Measurements from ENCODE around the gene BHLHA15. TPM values are rescaled to one million over a fixed set of nuclear protein-coding genes. Genes with fewer than 3 reads are reported as not detected.

BHLHA15 gene
- total RNA-seq, 1 experiment from 2014 or later = not detected

DNA sequence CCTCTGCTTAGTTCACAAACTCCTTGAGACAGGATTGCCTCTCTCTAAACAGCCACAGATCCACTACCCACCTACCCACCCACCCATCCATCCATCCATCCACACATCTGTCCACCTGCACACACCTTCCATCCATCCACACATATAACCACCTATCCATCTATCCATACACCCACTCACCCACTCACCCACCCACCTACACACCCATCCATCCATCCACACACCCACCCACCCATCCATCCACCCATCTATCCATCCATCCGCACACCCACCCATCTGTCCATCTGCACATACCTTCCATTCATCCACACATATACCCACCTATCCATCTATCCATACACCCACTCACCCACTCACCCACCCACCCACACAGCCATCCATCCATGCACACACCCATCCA is 31.1 kb downstream of the BHLHA15 start:
- DNase-seq (ENCODE audit: low spot score) = no peak

DNA sequence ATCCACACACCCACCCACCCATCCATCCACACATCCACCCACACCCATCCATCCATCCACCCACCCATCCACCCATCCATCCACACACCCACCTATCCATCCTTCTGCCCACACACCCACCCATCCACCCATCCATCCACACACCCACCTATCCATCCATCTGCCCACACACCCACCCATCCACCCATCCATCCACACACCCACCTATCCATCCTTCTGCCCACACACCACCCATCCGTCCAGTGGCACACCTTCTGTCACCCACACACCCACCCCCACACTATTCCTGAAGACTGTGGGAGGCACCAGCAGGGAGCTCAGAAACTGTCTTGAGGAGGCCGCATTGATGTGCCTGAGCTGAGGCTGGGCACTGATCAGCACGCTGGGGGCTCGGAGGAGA is 31.7 kb downstream of the BHLHA15 start:
- DNase-seq (ENCODE audit: low spot score) = no peak

GRCh38 chr7:98244871-98245270 is 33.6 kb downstream of the BHLHA15 start:
- DNase-seq (ENCODE audit: low spot score) = no peak

DNA sequence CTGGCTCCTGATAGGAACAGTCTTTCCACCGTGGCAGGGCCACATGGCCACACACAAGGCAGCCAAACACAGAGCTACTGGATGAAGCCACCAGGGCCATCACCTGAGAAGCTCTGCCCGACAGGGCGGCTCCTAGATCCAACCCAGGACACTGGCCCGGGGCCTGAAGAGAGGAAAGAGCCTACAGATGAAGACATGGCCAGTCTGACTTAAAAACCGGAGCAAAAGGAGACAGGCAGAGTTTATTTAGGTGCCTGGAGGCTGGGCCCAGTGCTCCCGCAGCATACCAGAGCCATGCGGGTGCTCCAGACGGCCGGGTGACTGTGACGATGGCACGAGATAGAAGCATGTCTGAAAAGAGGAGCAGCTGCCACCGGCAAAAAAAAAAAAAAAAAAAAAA is 36.9 kb downstream of the BHLHA15 start:
- DNase-seq (ENCODE audit: low spot score) = no peak

- no peak for DNase-seq (ENCODE audit: low spot score)
These were observed 37.9 kb downstream of the BHLHA15 start for GRCh38 chr7:98249106-98249505.

DNA sequence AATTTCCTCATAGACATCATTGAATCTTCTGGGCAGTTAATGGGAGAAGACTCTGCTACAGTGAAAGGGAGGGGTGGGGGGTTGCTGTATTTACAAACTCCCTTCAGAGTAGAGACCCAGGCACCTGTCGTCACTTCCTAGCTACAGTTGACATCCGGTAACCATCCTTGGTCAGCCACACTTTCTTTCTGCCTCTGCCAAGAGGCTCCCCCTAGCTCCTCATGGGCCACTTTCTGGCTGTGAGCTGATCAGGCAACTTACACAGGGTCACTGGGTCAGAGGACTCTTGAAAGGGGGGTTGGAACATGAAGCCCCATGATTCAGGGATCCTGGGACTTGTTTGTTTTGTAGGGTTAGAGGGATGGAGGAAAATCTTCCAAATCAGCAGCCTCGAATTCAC is 39.5 kb downstream of the BHLHA15 start:
- no peak for DNase-seq (ENCODE audit: low spot score)

DNA sequence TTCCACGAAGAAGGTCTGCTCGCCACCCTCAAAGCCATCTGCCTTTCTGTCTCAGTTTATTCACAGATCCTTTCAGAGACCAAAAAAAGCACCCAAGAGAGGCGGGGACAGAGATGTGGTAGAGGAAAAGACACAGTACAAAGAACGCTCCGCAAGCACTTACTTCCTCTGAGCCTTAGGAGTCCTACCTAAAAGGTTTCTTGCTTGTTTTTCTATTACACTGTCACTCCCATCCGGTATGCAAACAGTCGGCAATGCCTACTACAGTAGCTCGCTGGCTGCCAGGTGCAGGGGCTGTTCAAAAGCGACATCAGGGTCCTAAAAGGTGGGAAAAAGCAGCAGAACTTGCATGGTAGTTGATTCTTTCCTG is 40.0 kb downstream of the BHLHA15 start:
- no peak for DNase-seq (ENCODE audit: low spot score)

DNA sequence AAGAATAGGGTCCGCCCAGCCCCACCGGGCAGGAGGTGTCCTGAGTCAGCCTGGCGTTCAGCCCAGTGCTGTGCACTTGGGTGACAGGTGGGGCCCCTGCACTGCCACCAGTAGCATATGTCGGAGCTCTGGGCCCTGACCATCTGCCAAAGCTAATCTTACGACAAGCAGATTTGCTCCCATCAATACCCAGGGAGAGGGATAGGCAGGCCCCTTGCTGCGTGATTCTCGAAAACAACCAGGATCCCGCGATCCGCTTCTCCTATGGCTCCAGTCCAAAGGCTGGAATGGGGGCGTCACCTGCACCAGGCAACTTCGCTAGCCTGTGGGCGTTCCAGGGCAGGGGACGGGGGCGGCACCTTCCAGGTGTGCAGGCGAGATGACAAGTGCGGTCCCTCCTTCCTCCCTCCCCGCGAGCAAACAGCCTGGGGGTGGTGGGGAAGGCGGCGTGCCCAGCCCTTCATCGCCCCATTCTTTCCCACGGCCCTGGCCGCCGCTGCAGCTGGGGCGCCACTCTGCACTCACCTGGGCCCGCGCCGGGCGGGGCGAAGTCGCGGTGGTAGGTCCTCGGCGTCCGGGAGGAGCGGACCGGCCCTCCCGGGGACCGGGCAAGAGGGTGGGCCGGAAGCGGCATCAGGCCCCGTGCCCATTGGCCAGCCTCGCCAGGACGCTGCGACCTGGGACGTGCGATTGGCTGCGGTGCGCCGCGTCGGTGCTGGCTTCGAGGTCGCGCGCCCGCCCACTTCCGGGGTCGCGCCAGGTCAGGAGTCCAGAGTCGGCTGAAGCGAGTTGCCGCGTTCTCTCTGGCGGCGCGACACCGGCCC is 40.6 kb downstream of the BHLHA15 start, which contains the start of gene TECPR1:
TSS of gene TECPR1 (minus strand) at position 632 of the 824 bp plus-strand sequence. CDS start 6,086 bp downstream, outside the sequence.
- DNase-seq (ENCODE audit: low spot score) = peak; percentile 95

DNA sequence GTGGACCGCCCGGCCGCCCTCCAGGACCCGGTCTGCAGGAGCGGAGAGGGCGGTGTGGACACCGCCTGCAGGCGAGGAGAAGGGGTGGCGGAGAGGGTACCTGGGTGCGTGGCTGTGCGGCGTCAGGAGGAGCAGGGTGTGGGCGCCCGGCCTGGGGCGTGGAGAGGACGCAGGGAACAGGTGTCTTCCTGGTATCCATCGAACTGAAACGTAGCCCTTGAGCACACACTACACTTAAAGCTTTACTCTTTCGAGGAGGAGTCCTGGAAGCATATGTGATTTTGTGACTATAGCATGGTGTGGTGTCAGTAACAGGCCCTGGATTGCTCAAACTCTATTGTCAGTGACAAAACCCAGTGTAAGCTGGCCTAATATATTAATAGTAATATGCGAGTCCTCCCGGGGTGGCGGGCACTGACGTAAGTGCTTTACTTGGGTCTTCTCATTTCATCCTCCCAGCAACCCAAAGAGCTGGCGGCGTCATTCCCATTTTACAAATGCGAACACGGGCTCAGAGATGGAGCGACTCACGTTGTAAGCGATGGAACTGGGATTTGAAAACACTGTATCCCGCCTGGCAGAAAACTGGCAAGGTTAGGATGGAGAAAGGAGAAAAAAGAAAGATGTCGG is 41.3 kb downstream of the BHLHA15 start:
- DNase-seq (ENCODE audit: low spot score) = no peak

DNA sequence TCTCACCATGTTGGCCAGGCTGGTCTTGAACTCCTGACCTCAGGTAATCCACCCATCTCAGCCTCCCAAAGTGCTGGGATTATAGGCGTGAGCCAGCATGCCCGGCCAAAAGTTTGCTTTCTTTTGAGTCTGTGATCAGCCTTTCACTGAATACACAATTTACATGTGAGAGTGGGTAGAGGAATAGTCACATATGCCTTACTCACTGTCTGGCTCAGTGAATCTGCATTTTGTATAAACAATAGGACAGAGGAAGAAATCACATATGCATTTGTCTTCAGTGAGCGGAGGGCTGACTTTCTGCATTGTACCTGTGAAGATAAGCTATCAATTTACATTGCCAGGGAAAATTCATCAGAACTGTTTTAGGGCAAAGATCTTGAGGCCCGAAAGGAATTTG is 43.3 kb downstream of the BHLHA15 start:
- no peak for DNase-seq (ENCODE audit: low spot score)

- DNase-seq (ENCODE audit: low spot score) = no peak
These were observed 43.8 kb downstream of the BHLHA15 start for GRCh38 chr7:98254951-98255610.

GRCh38 chr7:98256431-98256830 is 45.2 kb downstream of the BHLHA15 start:
- DNase-seq (ENCODE audit: low spot score) = no peak

DNA sequence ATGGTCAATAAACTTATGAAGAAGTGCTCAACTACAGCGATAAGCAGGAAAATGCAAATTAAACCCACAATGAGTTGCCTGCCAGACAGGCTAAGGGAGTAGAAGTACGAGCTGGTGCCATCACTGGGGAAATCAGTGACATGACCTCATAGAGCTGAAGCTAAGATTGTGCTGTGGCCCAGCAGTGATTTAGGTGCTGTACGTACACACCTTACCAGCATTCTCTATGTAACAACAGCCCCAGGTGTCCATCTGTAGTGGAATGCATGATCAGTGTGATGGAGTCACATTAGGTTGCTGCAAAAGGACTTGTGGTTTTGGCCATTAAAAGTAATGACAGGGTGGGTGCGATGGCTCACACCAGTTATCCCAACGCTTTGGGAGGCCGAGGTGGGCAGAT is 46.5 kb downstream of the BHLHA15 start:
- no peak for DNase-seq (ENCODE audit: low spot score)

Other genes with a start within 250 kb of the BHLHA15 start
- gene OCM2, start 221.2 kb upstream of the BHLHA15 start, total RNA-seq (2014; rRNA removed; shearing (Covaris generic)) = not detected in 2 replicates
- gene LMTK2, start 104.6 kb upstream of the BHLHA15 start, total RNA-seq (2014; rRNA removed; shearing (Covaris generic)) = 7.1 and 7.5 TPM in 2 replicates
- 10.8 and 24.5 TPM in 2 replicates for gene TECPR1, start 40.8 kb downstream of the BHLHA15 start, total RNA-seq (2014; rRNA removed; shearing (Covaris generic))
- 53.6 and 68.3 TPM in 2 replicates for gene BRI3, start 70.2 kb downstream of the BHLHA15 start, total RNA-seq (2014; rRNA removed; shearing (Covaris generic))
- gene BAIAP2L1, start 189.7 kb downstream of the BHLHA15 start, total RNA-seq (2014; rRNA removed; shearing (Covaris generic)) = 22.5 and 23.8 TPM in 2 replicates

Data from H4 (cell line).